Muscle layer of duodenum (tissue), 2 donors: Measurements from ENCODE around the gene MALAT1.
"Not testable (repeated sequence)": the region's sequence is repeated elsewhere in the genome, so short reads cannot be mapped to it uniquely, and the experiment has no call there.

ENCODE experiments used
- H3K27ac ChIP-seq: one replicate; pipeline ENCODE4 v1.7.0; 2013; ENCODE audit warnings: mild to moderate bottlenecking, low read length
- H3K27me3 ChIP-seq: one replicate; pipeline ENCODE4 v1.7.0; 2013; ENCODE audit warnings: low read depth, mild to moderate bottlenecking, control low read depth, low read length
- H3K36me3 ChIP-seq, 2 donors: one replicate each; pipeline ENCODE4 v1.7.0; 2013; ENCODE audit warnings: low read length in 2 of 2, control low read depth in 1 of 2, mild to moderate bottlenecking in 1 of 2; ENCODE audit not compliant: insufficient read depth in 2 of 2, control insufficient read depth in 1 of 2
- H3K4me1 ChIP-seq, 2 donors: one replicate each; pipeline ENCODE4 v1.7.0; 2013; ENCODE audit warnings: low read length in 2 of 2, mild to moderate bottlenecking in 2 of 2, control low read depth in 1 of 2, moderate library complexity in 1 of 2; ENCODE audit not compliant: insufficient read depth in 2 of 2, control insufficient read depth in 1 of 2
- H3K4me3 ChIP-seq, 2 donors: one replicate each; pipeline ENCODE4 v1.7.0; 2013; ENCODE audit warnings: low read length in 2 of 2, low read depth in 1 of 2, mild to moderate bottlenecking in 1 of 2
- H3K9me3 ChIP-seq, 2 donors: one replicate each; pipeline ENCODE4 v1.7.0; 2013; ENCODE audit warnings: low read length in 2 of 2, control low read depth in 1 of 2, mild to moderate bottlenecking in 1 of 2; ENCODE audit not compliant: control insufficient read depth in 1 of 2
- donor health status: healthy.

Gene MALAT1

GRCh38 chr11:65512311-65512710, 13.5 kb downstream of the MALAT1 start:
- not testable (repeated sequence) for H3K27me3 ChIP-seq, H3K36me3 ChIP-seq, H3K9me3 ChIP-seq, H3K27ac ChIP-seq, H3K4me1 ChIP-seq, H3K4me3 ChIP-seq

- Histone ChIP-seq H3K27me3 (no peaks in the 10 kb centered on the region), H3K4me1 (peaks cover 0 to 4% of the 10 kb centered on the region in 2 donors), H3K4me3 (no peak overlapping the region), H3K36me3 (no peaks in the 10 kb centered on the region), H3K27ac (no peak overlapping the region), H3K9me3 (no peaks in the 10 kb centered on the region)
Measured at GRCh38 chr11:65516135-65516968, 17.5 kb downstream of the MALAT1 start.

- peaks cover 0 to 11% of the 10 kb centered on the region in 2 donors for H3K4me1 ChIP-seq
- not testable (repeated sequence) for H3K4me3 ChIP-seq, H3K9me3 ChIP-seq, H3K27me3 ChIP-seq, H3K27ac ChIP-seq, H3K36me3 ChIP-seq
Measured at GRCh38 chr11:65518941-65519549, 20.2 kb downstream of the MALAT1 start.

GRCh38 chr11:65521777-65522521, 23.1 kb downstream of the MALAT1 start:
- H3K4me3 ChIP-seq, H3K27me3 ChIP-seq, H3K27ac ChIP-seq, H3K36me3 ChIP-seq, H3K9me3 ChIP-seq: not testable (repeated sequence)
- peaks cover 9 to 27% of the 10 kb centered on the region in 2 donors for H3K4me1 ChIP-seq

GRCh38 chr11:65522718-65523630, 24.1 kb downstream of the MALAT1 start:
- H3K27me3 ChIP-seq, H3K36me3 ChIP-seq, H3K27ac ChIP-seq, H3K9me3 ChIP-seq, H3K4me3 ChIP-seq: not testable (repeated sequence)
- H3K4me1 ChIP-seq = peaks cover 9 to 27% of the 10 kb centered on the region in 2 donors

GRCh38 chr11:65523631-65523968, 24.8 kb downstream of the MALAT1 start:
- H3K9me3 ChIP-seq, H3K27ac ChIP-seq, H3K27me3 ChIP-seq, H3K4me3 ChIP-seq, H3K36me3 ChIP-seq: not testable (repeated sequence)
- H3K4me1 ChIP-seq = peaks cover 9 to 27% of the 10 kb centered on the region in 2 donors

- H3K4me1 ChIP-seq = peaks cover 9 to 27% of the 10 kb centered on the region in 2 donors
- H3K9me3 ChIP-seq = no peaks in the 10 kb centered on the region
- peaks cover 6 to 7% of the 10 kb centered on the region in 2 donors for H3K36me3 ChIP-seq
- peak overlapping the region; percentile 38 to 51 for H3K4me3 ChIP-seq
- H3K27ac ChIP-seq = peak overlapping the region; percentile 54
- no peaks in the 10 kb centered on the region for H3K27me3 ChIP-seq
Measured at GRCh38 chr11:65524014-65524740, 25.3 kb downstream of the MALAT1 start.

- Histone ChIP-seq H3K4me1 (peaks cover 9 to 27% of the 10 kb centered on the region in 2 donors), H3K4me3 (peak within 1 kb of the TSS; percentile 56 to 88), H3K27me3 (no peaks in the 10 kb centered on the region), H3K27ac (peak within 1 kb of the TSS; percentile 54), H3K9me3 (no peaks in the 10 kb centered on the region), H3K36me3 (peaks cover 7 to 12% of the 10 kb centered on the region in 2 donors)
Measured at GRCh38 chr11:65524741-65525545, 26.1 kb downstream of the MALAT1 start, which contains the start of gene SCYL1. SCYL1 (plus strand) TSS chr11:65525083; CDS start chr11:65525154, 71 bp downstream.

- H3K36me3 ChIP-seq = peaks cover 14 to 19% of the 10 kb centered on the region in 2 donors
- no peaks in the 10 kb centered on the region for H3K27me3 ChIP-seq
- H3K4me1 ChIP-seq = peaks cover 9 to 27% of the 10 kb centered on the region in 2 donors
- H3K4me3 ChIP-seq = peak overlapping the region; percentile 56 to 88
- H3K9me3 ChIP-seq = no peaks in the 10 kb centered on the region
- H3K27ac ChIP-seq = no peak overlapping the region
Measured at GRCh38 chr11:65525546-65526480, 27.0 kb downstream of the MALAT1 start.
